ENCODE data around the gene TIMM44.

TIMM44 gene, protein sequence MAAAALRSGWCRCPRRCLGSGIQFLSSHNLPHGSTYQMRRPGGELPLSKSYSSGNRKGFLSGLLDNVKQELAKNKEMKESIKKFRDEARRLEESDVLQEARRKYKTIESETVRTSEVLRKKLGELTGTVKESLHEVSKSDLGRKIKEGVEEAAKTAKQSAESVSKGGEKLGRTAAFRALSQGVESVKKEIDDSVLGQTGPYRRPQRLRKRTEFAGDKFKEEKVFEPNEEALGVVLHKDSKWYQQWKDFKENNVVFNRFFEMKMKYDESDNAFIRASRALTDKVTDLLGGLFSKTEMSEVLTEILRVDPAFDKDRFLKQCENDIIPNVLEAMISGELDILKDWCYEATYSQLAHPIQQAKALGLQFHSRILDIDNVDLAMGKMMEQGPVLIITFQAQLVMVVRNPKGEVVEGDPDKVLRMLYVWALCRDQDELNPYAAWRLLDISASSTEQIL

DNA sequence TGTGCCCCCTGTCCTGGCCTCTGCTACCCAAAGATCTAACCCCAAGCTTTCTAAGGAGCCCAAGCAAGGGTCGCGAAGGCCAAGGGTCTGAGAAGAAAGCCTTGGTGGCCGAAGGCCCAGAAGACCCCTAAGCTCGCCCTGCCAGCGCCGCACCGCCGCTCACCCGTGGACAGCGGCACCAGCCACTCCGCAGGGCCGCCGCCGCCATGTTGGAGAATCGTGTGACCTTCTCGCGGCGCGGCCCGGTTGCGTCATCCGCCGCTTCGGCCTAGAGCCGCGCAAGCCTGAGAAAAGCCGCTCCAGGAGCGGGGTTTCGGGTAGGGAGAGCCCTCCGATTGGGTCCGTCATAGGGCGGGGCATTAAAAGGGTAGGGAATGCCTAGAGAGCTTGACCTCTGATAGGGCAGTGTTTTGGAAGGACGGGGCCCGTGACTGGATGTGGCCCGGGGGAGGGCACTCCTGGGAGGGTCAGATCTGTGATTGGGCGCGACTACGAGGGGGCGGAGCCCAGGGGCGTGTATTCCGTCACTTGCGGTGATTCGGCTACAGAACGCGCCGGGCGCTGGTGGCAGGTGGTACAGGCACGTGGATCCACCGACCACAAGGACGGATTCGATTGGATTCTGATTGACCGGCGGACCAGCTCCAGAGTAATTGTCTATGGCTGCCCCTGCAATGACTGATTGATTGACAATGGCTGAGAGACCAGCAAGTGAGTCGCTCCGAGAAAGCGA lies at the start of gene TIMM44:
TSS of gene TIMM44 (minus strand) at position 223 of the 733 bp plus-strand sequence. CDS start at position 208, 15 bp downstream.
- DNase-seq (ENCODE audit: low read depth) = peak; percentile 96

DNA sequence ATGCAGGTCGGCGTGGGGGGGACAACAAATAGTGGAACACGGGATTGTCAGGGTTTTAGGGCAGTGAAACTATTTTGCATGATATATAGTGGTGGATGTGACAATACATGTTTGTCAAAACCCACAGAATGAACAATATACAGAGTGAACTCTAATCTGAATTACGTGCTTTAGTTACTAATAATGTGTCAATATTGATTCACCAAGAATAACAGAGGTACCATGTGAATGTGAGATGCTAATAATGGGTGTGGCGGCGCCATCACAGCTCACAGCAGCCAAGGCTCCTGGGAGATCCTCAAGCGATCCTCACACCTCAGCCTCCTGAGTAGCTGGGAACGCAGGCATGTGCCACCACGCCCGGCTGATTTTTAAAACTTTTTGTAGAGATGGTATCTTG lies 49.1 kb upstream of the TIMM44 start:
- DNase-seq (ENCODE audit: low read depth) = no peak

DNA sequence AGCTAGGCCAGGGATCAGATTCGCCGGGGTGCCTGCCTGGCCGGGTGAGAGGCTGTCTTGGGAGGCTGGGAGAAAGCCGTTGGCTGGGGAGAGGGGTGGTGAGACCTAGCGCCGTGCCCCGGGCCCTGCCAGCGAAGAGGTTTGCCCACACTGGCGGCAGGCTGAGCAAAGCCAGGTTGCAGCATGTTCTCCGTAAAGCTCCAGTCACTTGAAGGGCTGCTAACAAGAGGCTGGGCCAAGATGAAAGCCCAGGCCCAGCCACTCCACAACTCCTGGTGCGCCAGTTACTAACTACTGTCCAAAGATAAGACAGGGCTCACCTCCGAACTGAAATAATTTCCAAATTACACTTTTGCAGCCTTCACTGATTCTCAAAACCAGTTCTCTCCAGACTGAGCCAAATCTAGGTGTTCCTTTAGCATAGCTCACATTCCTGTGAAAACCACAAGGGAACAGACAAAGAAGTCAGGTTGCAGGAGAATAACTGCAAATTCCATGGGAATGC lies 45.7 kb upstream of the TIMM44 start:
- DNase-seq (ENCODE audit: low read depth) = no peak

DNA sequence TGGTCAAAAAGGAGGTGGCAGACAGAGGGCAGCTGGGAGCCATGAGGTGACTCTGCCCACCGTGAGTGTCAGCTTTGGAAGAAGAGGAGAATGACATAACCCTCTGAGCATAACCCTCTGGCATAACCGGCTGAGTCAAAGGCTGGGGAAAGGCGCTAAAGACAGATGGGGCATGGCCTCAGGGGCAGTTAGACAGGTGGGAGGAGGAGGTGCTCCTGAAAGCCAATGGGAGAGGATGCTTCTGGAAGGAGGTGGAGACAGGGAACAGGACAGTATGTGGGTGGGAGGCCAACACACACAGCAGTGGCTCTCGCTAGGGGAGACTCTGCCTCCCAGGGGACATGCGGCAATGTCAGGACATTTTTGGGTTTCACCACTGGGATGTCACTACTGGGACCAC lies 44.8 kb upstream of the TIMM44 start:
- no peak for DNase-seq (ENCODE audit: low read depth)

DNA sequence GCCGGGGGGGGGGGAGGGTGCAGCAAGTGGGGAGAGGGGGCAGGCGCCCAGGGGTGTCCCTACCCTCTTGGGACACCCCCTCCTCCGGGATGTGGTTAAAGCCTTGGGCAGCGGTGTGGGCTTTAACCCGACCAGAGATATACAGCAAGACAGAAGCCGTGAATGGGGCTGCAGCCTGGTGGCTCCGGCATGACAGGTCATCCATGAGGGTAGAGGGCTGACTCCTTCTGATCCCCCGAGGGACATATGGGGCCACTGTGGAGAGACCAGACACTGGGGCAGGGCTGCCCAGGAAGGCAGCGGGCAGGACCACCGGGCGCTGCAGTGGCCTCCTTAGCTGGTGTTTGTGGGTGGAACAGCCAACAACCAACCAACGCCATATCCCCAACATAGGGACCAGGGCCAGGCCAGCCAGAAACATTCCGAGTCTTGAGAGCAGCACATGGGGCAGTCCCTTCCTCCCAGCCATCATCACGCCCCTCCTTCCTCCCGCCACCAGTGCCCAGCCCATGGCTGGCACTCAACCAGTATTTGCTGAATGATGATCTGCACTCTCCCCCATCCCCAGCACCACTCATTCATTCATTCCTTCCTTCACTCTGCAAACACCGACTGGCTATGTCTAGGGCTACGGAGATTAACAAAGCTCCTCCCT lies 43.8 kb upstream of the TIMM44 start:
- DNase-seq (ENCODE audit: low read depth) = no peak

DNA sequence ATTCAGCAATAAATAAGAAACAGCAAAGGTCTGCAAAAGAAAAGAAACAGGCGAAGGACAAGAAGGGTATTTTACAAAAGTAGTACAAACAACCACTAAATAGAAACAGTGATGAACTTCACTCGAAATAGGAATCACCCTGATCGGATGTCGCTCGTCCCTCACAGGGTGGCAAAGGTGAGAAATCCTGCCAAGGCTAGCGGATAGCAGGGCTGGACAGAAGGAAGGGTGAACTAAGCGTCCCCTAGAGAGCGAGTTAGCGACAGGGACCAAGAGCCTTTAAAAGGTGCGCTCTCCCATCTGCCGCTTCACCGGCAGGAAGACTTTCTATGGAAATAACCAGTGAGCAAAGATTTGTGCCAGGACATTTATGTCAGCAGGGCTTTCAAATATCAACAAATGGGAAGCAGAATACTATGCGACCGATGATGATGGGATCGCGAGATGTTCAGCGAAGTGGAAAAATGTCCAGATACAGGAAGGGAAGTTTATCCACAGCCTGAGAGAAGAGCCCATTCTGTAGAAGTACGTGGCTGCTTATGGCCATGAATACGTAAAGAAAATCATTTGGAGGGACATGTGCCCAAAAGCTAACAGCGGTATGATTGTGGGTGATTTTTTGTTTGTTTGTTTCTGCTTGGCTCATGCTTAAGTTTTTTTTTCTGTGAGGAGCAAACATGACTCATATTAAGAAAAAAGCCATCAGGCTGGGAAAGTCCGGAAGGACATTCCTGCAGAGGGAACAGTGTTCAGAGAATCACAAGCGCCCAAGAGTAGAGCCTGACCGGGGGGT lies 43.1 kb upstream of the TIMM44 start:
- no peak for DNase-seq (ENCODE audit: low read depth)

DNA sequence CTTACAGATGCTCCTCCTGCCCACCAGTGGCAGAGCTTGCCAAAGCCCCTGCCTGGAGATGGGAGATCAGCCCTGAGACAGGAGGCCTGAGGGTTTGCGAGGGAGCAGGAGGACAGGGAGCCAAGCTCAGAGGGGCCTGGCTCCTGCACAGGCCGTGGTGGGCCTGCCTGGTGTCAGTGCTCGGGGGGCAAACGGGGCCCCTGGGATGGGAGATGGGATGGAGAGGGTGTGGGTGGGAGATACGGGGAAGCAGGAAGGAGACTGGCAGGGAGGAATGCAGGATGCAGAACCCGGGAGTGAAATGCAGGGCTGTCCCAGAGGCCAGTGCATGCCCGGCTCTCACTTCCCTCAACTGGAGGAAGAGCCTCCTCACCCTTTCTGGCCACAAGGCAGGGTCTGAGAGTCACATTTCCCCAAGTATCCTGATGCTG lies 42.0 kb upstream of the TIMM44 start:
- no peak for DNase-seq (ENCODE audit: low read depth)

DNA sequence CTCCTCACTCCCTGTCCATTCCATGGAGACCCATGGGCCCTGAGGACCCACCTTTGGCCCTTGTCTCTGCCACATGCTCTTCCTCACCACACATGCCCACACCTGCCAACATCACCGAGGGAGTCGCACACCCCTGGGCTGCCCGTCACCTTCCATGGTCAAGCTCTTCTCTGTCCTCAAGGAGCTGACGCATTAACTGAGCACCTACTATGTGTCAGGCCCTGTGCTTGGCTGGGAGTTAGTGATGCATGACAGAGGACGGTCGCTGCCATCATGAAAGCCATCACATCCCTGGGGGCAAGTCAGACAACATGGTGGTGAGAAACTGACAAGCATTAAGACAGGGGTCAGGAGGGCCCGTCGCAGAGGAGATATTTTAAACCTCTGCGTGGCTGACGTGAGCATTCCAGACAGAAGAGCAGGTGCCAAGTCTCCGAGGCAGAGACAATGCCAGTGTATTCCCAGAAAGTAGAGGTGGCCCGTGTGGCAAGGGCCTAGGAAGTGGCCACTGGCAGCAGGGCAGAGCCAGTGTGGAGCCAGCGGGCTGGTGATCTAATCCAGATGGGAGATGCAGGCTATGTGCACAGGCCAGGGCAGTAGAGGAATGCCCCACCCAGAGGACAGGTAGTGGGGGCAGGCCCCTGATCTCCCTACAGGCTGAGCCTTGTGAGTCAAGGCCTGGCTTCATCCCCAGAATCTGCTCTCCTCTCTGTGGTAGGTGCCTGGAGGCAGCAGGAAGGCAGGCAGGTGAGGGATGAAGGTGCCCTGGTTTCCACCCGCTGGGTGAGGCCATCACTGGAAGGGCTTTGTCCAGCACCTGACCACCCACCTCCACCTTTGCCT lies 40.8 kb upstream of the TIMM44 start:
- DNase-seq (ENCODE audit: low read depth) = no peak

DNA sequence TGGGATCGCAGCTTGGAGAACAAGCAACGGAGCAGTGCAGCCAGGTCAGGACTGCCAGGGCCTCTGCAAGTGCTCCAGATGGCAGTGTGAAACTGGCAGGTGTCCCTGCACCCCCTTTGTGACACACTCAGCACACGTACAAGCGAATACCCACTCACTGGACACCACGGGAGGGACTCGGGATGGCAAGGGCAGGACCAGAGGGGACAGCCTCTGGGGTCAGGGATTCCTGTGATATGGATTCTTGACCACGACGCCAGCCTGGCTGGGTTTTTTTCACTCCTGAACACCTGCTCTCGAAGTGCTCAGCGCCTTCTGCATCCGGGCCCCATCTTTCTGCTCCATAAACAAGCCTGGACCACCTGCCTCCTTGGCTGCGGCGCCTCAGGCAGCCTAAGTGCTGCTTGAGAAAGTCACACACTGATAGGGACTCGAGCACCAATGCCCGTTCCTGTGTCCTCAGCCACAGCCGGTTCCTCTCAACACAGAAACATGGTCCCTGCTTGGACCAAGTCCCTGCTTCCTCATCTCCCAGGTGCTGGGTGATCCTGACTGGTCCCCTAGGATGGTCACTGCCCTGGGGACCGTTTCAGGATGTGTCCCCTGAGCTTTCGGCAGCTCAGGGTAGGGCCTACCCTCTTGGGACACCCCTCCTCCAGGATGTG lies 40.0 kb upstream of the TIMM44 start:
- no peak for DNase-seq (ENCODE audit: low read depth)

DNA sequence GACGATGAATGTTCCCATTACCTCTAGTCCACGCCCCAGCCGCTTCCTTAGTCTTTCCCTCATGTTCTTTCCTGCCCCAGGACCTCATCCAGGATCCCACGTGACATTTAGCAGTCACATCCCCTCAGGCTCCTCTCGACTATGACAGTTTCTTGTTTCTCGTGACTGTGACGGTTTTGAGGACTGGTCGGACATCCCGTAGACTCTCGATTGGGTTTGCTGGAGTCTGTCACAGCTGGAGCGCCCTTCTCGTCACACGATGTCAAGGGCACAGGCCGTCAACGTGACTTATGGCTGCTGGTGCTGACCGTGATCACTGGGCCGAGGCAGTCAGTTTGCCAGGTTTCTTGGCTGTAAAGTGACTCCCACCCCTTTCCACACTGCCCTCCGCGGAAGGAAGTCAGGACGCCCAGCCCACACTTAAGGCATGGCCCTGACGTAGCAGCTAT lies 39.2 kb upstream of the TIMM44 start:
- DNase-seq (ENCODE audit: low read depth) = no peak

DNA sequence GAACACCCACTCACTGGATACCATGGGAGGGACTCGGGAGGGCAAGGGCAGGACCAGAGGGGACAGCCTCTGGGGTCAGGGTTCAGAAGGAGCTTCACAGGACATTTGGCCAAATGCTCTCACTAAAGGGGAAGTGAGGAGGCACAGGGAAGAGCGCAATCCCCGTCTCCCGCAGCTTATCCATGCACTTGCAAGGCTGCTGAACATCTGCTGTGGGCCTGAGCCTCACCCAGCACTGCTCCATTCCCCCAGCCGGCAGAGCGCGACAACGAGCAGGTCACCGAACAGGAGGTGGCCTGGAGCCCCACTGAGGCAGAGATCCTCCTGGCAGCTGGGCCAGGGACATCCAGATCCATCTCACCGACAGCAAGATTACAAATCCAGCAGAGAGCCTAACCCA lies 38.6 kb upstream of the TIMM44 start:
- DNase-seq (ENCODE audit: low read depth) = no peak

DNA sequence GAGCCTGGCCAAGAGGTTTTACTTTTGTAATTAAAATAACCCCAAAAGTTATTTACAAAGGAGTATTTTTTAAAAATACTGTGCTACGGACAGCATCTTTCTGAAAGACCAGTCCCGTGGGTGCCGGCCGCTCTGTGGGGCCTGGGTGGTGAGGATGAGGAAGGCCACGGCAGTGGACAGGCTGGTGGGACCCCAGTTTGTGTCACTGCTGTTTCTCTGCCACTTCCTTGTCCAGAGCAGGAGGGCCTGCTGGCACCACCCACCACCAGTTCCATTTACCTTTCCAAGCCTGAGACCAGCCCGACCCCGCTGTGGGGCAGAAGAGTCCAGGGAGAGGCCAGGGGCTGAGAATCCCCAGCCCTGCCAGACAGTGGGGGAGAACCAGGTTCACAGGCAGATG lies 38.2 kb upstream of the TIMM44 start:
- no peak for DNase-seq (ENCODE audit: low read depth)

DNA sequence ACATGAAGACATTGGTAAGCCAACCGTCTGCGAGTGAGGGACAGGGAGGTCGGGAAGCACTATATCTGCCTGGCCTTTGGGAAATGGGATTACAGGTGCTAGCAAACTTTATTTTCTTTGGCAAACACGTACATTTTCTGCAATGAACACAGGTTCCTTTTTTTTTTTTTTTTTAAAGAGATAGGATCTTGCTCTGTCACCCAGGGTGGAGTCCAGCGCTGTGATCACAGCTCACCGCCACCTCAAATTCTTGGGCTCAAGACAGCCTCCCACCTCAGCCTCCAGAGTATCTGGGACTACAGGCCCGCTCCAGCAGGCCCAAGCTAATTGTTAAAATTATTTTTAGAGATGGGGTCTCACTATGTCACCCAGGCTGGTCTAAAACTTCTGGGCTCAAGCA lies 37.7 kb upstream of the TIMM44 start:
- no peak for DNase-seq (ENCODE audit: low read depth)

DNA sequence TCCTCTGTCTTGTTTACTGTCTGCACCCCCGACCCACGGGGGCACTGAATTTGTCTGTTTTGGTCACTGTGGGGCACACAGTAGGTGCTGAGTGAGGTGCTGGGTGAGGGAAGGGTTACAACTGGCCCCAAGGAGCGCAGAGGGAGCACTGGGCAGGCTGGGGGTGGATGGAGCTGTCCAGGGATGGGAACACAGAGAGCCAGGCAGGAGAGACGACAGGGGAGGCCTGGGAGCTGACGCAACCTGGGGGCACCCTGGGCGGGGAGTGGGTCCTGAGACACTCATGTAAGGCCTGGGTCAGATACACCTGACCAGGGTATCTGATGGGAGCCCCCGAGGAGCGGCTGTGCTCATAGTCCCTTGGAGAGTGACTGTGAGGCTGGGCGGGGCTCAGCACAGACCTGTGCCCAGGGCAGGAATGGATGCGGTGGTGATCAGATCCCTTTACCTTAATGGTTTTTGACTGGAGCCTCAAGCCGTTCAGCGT lies 37.2 kb upstream of the TIMM44 start:
- no peak for DNase-seq (ENCODE audit: low read depth)

DNA sequence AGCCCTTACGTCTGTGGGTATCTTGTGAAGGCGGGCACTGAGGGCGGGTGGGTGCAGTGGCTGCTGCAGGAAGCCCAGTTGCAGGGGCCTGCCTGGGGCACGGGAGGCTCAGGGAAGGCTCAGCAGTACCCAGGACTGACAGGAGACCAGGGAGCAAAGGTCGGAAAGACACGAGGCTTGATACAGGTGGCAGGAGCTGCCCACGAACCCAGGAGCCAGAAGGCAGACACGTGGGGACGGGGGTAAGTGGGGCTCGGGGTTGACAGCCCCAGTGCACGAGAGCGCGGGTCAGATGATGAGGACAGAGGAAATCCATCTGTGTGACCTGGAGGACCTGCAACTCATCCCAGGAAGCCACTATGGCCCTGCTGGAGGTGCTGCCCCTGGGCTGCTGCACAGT lies 36.7 kb upstream of the TIMM44 start:
- no peak for DNase-seq (ENCODE audit: low read depth)

DNA sequence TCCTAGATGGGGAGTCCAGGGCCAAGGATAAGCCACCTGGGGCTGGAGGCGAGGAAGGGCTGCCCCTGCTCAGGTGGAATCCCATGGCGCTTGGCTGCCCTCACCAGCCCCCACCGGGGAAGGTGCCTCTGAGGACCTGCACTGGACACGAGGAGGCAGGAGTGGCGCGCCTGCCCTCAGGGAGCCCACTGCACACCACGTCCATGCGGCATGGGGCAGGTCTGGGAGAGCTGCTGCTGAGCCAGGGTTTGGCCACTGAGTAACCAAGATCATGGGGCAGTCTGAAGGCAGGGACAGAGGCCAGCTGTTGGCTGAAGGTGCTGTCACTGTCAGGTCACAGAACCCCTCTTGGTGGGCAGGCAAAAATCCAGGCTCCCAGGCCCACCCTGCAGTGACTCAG lies 36.1 kb upstream of the TIMM44 start:
- no peak for DNase-seq (ENCODE audit: low read depth)

DNA sequence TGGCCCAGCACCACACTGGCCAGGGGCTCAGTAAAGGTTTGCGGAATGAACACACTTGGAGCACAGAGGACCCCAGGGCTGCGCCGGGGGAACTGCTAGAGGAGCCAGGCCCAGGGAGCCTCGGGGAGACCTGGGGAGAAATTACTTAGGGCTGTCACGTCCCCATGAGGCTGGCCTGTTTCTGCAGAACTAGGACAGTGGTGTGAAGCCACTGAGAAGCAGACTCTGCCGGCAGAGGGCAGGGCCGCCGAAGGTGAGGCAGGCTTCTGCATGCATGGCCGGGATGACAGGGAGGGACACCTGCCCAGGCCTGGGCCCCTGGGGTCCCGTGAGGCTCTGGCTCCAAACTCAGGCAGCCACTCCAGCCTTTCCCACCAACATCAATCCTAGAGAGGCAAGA lies 35.5 kb upstream of the TIMM44 start:
- no peak for DNase-seq (ENCODE audit: low read depth)

DNA sequence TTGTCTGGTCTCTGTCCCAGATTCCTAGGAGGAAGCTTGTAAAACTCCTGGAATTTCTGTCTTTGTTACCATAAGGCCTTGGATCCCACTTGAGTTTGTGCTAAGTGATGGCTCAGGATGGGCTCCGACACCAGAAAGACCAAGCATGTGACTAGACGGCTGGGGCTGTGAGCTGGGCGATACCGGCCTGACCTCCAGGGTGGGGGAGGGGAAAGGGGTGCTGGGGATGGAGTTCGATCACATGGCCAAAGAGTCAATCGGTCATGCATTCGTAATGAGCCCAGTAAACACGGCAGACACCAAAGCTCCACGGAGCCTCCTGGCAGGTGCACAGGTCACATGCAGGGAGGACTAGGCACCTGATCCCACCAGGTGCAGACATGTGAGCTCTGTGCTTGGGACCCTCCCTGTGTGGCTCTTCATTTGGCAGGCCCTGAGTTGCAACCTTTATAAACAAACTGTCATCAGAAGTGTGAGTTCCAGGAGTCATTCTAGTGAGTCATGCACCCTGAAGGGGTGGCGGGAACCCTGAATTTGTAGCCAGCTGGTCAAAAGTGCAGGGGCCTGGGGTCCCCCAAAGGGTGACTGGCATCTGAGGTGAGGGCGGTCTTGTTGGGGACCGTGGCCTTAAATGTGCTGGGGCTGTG lies 34.8 kb upstream of the TIMM44 start:
- DNase-seq (ENCODE audit: low read depth) = no peak

DNA sequence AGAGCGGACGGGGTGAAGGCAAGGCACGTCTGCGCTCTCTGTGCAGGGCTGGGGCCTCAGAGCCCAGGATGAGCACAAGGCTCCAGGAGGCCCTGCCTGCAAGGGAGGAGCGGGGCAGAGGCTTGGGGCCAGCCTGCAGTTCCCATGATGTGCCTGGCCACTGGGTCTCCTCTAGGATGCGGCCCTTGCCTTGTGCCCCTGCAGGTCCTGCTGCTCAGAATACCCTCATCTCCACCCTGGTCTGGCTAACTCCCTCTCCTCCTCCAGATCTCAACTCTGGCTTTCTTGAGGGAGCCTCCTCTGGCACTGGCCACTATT lies 34.2 kb upstream of the TIMM44 start:
- DNase-seq (ENCODE audit: low read depth) = no peak
